Measurements from ENCODE around the gene MYH9. TPM values are rescaled to one million over a fixed set of nuclear protein-coding genes. Genes with fewer than 3 reads are reported as not detected.

MYH9 gene
- total RNA-seq, 2 donors from 2014 or later, result 125 to 229 TPM

GRCh38 chr22:36318442-36318841 is 69.3 kb downstream of the MYH9 start:
- DNase-seq (ENCODE audit: low spot score), result no peak
- Histone ChIP-seq H3K4me1 (peaks cover 0 to 28% of the 10 kb centered on the region in 2 donors), H3K4me3 (no peak overlapping the region), H3K27me3 (no peaks in the 10 kb centered on the region), H3K9me3 (no peaks in the 10 kb centered on the region), H3K36me3 (peaks cover 97% of the 10 kb centered on the region), H3K27ac (peak overlapping the region; percentile 12 to 40)
- TF ChIP-seq, protein P1, sequence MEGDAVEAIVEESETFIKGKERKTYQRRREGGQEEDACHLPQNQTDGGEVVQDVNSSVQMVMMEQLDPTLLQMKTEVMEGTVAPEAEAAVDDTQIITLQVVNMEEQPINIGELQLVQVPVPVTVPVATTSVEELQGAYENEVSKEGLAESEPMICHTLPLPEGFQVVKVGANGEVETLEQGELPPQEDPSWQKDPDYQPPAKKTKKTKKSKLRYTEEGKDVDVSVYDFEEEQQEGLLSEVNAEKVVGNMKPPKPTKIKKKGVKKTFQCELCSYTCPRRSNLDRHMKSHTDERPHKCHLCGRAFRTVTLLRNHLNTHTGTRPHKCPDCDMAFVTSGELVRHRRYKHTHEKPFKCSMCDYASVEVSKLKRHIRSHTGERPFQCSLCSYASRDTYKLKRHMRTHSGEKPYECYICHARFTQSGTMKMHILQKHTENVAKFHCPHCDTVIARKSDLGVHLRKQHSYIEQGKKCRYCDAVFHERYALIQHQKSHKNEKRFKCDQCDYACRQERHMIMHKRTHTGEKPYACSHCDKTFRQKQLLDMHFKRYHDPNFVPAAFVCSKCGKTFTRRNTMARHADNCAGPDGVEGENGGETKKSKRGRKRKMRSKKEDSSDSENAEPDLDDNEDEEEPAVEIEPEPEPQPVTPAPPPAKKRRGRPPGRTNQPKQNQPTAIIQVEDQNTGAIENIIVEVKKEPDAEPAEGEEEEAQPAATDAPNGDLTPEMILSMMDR (IDR thresholded peaks at IDR 0.05), result no peak

GRCh38 chr22:36317658-36318271 is 70.0 kb downstream of the MYH9 start:
- DNase-seq (ENCODE audit: low spot score), result no peak
- peak overlapping the region; percentile 7 to 40 for H3K27ac ChIP-seq
- no peaks in the 10 kb centered on the region for H3K9me3 ChIP-seq
- TF ChIP-seq, protein P1 (IDR thresholded peaks at IDR 0.05), result no peak
- no peaks in the 10 kb centered on the region for H3K27me3 ChIP-seq
- H3K4me1 ChIP-seq, result peaks cover 0 to 21% of the 10 kb centered on the region in 2 donors
- H3K4me3 ChIP-seq, result no peak overlapping the region
- peaks cover 100% of the 10 kb centered on the region for H3K36me3 ChIP-seq

DNA sequence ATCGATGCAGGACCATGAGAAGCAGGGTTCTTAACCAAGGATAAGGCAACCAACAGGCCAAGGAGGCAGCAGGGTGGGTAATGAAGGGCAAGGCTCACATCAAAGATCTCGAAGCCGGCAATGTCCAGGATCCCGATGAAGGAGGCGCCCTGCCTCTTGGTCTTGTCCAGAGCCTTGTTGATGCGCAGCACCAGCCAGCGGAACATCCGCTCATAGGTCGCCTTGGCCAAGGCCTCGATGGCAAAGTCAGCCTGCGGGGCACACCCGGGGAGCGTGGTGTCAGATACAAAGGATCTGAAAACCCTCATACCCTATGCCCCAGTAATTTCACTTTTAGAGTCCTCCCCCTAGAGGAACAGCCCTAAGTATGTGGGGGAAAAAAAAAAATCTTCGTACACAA is 71.3 kb downstream of the MYH9 start:
- Histone ChIP-seq H3K27ac (no peak overlapping the region), H3K9me3 (no peaks in the 10 kb centered on the region), H3K36me3 (peaks cover 100% of the 10 kb centered on the region), H3K4me1 (peaks cover 0 to 11% of the 10 kb centered on the region in 2 donors), H3K27me3 (no peaks in the 10 kb centered on the region), H3K4me3 (no peak overlapping the region)
- TF ChIP-seq, protein P1 (IDR thresholded peaks at IDR 0.05), result no peak
- no peak for DNase-seq (ENCODE audit: low spot score)

GRCh38 chr22:36315325-36315724 is 72.4 kb downstream of the MYH9 start:
- H3K4me3 ChIP-seq, result no peak overlapping the region
- H3K9me3 ChIP-seq, result no peaks in the 10 kb centered on the region
- H3K36me3 ChIP-seq, result peaks cover 100% of the 10 kb centered on the region
- no peaks in the 10 kb centered on the region for H3K27me3 ChIP-seq
- TF ChIP-seq, protein P1 (IDR thresholded peaks at IDR 0.05), result no peak
- H3K27ac ChIP-seq, result no peak overlapping the region
- DNase-seq (ENCODE audit: low spot score), result no peak
- peaks cover 0 to 5% of the 10 kb centered on the region in 2 donors for H3K4me1 ChIP-seq

DNA sequence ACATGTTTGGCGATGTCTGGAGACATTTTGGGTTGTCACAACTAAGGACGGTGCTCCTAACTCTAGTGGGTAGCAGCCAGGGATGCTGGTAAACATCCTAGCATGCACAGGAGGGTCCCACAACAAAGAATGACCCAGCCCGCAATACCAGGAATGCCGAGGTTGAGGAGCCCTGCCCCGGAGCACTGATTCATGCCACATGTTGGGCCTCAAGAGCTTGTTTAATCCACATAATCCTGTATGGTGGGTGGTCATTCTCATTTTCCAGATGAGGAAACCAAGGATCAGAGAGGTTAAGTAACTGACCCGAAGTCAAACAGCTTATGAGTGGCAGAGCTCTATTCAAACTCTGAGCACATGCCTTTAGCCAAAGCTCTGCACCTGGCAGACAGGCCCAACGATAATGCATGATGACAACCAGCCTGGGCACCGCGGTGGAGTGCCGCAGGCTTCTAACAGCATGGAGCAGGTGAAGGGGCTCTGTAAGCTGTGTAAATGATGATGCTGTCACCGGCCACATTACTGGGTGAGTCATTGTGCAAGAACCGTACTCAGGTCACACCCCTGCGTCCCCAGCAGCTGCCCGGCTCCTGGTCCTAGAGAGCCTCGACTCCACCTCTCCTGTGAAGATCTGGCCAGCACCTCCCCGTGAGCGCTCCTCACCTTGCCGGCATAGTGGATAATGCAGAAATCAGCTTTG is 76.2 kb downstream of the MYH9 start:
- Histone ChIP-seq H3K4me1 (no peaks in the 10 kb centered on the region), H3K4me3 (no peak overlapping the region), H3K27ac (peak overlapping the region in 1 of 2 donors; percentile 1), H3K36me3 (peaks cover 100% of the 10 kb centered on the region), H3K9me3 (no peaks in the 10 kb centered on the region), H3K27me3 (no peaks in the 10 kb centered on the region)
- DNase-seq (ENCODE audit: low spot score), result no peak
- TF ChIP-seq, protein P1 (IDR thresholded peaks at IDR 0.05), result no peak

All from right atrium auricular region (tissue), 2 donors.